ENCODE results near the gene PLXNA4.
"Not testable (repeated sequence)": the region's sequence is repeated elsewhere in the genome, so short reads cannot be mapped to it uniquely, and the experiment has no call there.

PLXNA4 gene

GRCh38 chr7:132394283-132395198 lies 181.7 kb downstream of the PLXNA4 start:
- DNase-seq (ENCODE audit: low read depth in 2 of 3, low spot score in 2 of 3): no peak

DNA sequence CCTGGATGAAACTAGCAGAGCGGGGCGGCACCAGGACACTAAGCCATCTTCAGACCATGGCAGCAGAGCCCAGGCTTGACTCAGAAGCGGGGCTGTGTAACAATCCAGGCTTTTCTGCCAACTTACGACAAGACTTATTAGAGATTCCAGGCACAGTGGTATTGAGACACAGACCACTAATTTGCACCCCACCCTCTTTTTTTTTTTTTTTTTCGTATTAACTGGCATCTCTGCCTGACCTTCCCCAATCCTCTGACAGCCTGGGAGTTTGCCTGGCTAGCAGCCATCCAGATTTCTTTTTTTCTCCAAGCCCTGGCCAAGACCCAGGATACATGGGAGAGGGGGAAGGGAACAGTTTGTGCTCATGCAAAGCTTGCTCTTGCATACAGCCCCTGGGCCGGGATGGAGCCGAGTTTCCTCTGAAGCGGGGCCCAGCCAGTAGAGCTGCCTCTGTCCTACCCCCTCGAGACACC lies 182.4 kb downstream of the PLXNA4 start:
- no peak for DNase-seq (ENCODE audit: low read depth in 2 of 3, low spot score in 2 of 3)

DNA sequence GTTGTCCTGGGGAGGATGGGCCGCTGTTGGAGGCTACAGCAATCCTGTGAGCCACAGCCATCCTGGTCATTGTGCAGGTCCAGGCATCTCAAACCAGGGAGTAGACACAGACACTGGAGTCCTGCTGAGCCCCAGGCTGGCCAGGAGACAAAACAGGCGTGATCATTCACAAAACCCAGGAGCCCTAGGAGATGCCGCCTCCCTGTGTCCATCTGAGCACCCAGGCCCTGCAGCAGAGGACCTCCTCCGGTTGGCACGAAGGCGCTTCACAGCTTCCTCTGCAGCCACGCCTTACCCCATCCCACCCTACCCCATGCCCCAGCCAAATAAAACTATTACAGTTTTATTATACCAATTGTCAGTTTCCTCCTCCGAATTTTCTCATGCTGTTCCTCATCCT lies 183.6 kb downstream of the PLXNA4 start:
- DNase-seq (ENCODE audit: low read depth in 2 of 3, low spot score in 2 of 3): no peak

DNA sequence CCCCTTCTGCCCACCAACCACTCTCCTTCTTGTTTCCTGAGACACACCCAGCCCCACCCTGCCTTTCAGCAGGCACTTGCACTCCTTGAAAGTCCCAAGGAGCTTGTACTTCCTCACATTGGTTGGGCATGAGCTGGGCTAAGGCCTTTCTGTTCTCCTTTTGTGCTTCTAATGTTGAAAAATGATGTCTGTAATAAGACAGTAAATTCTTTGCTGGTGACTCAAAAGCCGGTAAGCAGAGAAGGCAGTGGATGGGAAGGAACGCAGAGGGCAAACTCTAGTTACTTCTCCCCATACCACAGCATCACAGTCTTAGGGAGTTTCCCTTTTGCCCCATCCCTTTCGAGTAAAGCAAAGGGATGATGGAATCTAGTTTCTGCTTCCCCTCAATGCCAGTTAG lies 185.6 kb downstream of the PLXNA4 start:
- no peak for DNase-seq (ENCODE audit: low read depth in 2 of 3, low spot score in 2 of 3)

DNA sequence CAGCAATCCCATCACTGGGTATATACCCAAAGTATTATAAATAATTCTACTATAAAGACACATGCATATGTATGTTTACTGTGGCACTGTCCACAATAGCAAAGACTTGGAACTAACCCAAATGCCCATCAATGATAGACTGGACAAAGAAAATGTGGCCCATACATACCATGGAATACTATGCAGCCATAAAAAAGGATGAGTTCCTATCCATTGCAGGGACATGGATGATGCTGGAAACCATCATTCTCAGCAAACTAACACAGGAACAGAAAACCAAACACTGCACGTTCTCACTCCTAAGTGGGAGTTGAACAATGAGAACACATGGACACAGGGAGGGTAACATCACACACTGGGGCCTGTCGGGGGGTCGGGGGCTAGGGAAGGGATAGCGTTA lies 186.2 kb downstream of the PLXNA4 start:
- DNase-seq (ENCODE audit: low read depth in 2 of 3, low spot score in 2 of 3): not testable (repeated sequence)

DNA sequence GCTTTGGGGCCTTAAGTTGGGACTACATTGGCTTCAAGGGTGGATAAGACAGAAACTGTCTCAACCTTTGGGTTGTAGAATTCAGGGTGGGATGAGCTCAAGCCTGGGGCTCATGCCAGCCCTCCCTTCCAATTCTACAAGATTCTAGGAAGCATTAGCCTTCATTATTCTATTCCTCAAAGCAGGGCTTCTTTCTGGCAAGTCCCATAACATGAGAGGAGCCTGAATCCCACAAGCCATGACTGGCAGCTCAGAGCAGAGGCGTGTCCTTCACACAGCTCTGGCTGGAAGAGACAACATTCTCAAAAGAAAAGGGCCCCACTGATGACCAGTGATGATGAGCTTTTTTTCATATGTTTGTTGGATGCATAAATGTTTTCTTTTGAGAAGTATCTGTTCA lies 187.6 kb downstream of the PLXNA4 start:
- DNase-seq (ENCODE audit: low read depth in 2 of 3, low spot score in 2 of 3): no peak

DNA sequence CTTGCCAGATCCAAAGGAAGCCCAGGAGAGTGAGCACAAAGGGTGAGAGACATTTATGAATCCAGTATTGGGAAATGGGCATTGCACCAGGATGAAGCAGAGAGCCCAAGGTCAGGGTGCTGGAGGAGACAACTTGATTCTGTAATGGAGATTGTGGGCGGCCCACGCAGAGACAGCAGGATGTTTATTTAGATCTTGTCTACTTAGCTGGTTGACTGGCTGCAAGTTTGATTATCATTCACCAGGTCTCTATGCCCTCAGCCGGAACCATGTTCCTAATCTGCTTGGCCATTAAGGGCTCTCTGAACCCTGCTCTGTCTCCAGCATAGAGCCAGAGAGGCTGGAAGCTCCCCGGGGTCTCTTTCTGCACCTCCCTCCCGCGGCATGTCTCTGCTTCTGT lies 188.7 kb downstream of the PLXNA4 start:
- no peak for DNase-seq (ENCODE audit: low read depth in 2 of 3, low spot score in 2 of 3)

- no peak for DNase-seq (ENCODE audit: low read depth in 2 of 3, low spot score in 2 of 3)
Observed at GRCh38 chr7:132386201-132386681, 190.0 kb downstream of the PLXNA4 start.

- no peak for DNase-seq (ENCODE audit: low read depth in 2 of 3, low spot score in 2 of 3)
Observed at GRCh38 chr7:132383962-132384361, 192.3 kb downstream of the PLXNA4 start.

DNA sequence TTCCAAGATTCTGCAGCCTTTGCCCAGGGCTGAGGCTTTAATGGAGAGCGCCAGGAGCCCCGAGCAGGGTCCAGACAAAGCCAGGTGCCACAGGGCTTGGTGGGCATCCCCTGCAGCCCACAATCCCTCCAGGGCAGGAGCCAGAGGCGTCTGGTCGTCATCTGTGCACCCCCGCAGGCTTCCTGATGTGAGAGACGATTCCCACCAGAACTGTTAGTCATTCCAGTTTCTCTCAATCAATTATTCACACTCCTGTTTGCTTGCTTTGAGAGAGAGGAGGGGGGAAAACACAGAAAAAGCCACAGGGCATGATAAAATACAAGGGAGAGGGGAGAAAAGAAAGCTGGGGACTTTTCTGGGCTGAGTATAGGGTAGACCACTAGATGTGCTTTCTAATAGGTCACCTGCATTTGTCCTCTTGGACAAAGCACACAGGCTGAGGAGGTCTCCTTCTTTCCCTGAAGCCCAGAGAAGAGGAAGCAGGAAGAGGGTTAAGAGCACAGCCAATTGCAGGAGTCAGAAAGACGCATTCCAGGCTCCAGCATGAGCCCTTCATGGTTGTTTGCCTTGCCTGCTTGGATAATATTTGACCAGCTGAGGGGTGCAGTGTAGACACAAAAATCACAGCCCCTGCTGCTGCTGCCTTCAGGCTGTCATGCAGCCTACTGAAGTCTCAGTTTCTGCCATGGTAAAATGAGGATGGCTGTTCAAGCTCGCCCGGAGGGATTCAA lies 194.4 kb downstream of the PLXNA4 start:
- DNase-seq (ENCODE audit: low read depth in 2 of 3, low spot score in 2 of 3): no peak

GRCh38 chr7:132380059-132380458 lies 196.2 kb downstream of the PLXNA4 start:
- no peak for DNase-seq (ENCODE audit: low read depth in 2 of 3, low spot score in 2 of 3)

DNA sequence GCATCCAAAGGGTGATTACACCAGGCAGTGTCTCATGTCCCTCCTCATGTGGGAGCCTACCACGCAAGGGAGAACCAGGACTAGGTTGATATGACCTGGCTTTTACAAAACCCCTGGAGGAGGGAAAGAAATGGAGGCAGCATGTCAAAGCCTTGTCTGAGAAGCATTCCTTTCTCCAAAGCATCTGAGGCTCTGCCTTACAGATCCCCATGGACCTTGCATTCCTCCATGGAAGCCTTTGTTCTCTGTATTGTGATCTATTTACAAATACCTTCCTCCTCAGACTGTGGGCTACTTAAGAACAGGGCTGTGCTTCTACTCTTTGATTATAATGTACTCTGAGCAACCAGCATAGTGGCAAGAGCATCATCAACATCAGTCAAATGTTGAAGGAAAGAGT lies 197.0 kb downstream of the PLXNA4 start:
- DNase-seq (ENCODE audit: low read depth in 2 of 3, low spot score in 2 of 3): no peak

- no peak for DNase-seq (ENCODE audit: low read depth in 2 of 3, low spot score in 2 of 3)
Observed at GRCh38 chr7:132377703-132378584, 198.3 kb downstream of the PLXNA4 start.

- no peak for DNase-seq (ENCODE audit: low read depth in 2 of 3, low spot score in 2 of 3)
Observed at GRCh38 chr7:132377015-132377414, 199.3 kb downstream of the PLXNA4 start.

GRCh38 chr7:132376361-132377013 lies 199.8 kb downstream of the PLXNA4 start:
- no peak for DNase-seq (ENCODE audit: low read depth in 2 of 3, low spot score in 2 of 3)

GRCh38 chr7:132373879-132374278 lies 202.4 kb downstream of the PLXNA4 start:
- no peak for DNase-seq (ENCODE audit: low read depth in 2 of 3, low spot score in 2 of 3)

DNA sequence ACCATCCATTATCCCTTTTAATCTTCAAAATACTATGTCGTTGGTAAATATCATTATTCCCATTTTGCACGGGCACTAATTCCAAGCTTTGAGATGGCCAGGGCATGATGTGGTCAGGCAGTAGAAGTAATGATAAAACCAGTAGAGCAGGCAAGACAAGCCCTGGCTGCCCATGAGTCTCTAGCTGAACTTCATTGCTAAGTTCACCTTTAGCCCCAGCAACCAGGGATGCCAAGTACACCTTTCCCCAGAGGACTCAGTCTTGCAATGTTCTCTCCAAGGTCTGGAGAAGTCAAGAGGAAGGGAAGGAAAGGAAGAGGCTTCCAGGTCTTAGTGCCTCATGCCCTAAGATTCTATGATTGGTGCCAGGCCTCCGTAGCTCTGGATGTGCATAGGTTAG lies 203.2 kb downstream of the PLXNA4 start:
- no peak for DNase-seq (ENCODE audit: low read depth in 2 of 3, low spot score in 2 of 3)

DNA sequence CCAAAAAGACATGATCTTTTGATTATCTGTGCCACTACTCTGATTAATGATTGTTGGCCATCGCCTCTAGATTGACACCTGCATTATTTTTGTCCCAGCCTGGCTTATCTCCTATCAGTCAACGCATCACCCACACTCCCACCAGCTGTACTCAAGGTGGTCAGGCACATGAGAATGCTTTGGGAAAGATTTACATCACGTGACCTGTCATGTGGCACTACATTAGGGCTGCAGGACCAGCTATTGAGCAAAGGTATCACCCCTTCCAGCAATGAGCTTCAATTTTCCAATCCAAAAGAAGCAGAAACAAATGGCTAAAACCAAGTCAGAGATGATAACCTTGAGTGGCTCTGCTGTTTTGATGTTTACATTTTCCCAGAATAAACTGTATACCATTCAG lies 204.3 kb downstream of the PLXNA4 start:
- no peak for DNase-seq (ENCODE audit: low read depth in 2 of 3, low spot score in 2 of 3)

DNA sequence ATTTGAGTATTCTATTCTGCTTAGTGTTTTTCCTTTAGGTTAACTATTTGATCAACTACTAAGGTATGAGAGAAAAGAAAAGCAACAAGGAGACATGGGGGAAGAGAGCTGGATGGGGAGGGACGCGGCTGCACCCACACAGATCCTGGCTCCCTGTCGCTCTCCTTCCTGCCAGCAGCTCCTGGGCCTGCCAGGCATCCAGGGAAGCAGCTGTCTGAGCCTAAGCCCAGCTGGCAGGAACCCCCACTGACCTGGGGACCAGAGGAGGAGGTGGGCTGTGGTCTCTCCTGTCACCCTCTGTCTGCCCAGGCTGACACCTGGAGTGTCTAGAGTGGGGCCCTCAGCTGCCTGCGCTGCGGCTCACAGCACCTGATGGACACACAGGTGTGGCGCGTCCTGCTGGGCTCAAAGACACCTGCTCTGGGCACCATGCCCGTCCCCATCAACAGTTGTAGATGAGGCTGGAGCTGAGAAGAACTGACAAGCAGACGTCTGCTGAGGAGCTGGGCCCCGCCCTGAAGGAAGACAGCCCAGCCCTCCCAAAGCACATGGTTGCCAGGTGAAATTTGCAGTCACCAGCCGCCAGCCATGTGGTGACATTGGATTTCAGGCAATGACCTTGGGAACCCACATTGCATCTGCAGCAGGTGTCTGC lies 207.9 kb downstream of the PLXNA4 start:
- DNase-seq (ENCODE audit: low read depth in 2 of 3, low spot score in 2 of 3): no peak

DNA sequence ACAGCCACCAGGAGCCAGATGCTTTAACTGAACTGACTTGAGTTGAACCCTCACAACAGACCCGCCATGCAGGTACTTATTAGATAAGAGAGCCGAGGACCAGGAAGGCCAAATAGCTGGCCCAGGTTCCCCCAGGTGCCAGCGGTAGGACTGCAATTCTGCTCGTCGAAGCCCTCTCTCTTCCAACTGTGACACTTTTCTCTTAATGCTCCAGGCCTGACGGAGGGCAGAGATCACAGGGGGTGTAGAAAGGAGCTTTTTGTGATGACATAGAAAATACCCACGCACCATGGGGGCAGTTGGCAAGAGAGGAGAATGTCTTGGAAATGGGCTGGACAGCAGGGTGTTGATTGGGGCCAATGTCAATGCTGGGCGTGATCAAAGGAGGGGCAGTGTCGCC lies 208.5 kb downstream of the PLXNA4 start:
- no peak for DNase-seq (ENCODE audit: low read depth in 2 of 3, low spot score in 2 of 3)
